Upper lobe of right lung (tissue), 1 donor: ENCODE measurements around the gene CMIP. TPM values are rescaled to one million over a fixed set of nuclear protein-coding genes. Genes with fewer than 3 reads are reported as not detected.
A peak's percentile ranks its signal among the peaks of the same experiment; 100 is the strongest.

Source experiments
- ATAC-seq: fragments of 200-7000 bp; cut with Tn5 transposase; one replicate; pipeline ENCODE4 v1.9.1; 2020; ENCODE audit warnings: mild to moderate bottlenecking, moderate library complexity
- DNase-seq: peaks from one replicate; pipeline ENCODE4 v3.0.0-alpha.2; 2020
- H3K27ac ChIP-seq: fragments of 200-600 bp; one replicate; pipeline ENCODE4 v1.8.0; 2022
- H3K27me3 ChIP-seq: fragments of 200-600 bp; one replicate; pipeline ENCODE4 v1.8.0; 2022; ENCODE audit warnings: mild to moderate bottlenecking
- H3K36me3 ChIP-seq: fragments of 200-600 bp; one replicate; pipeline ENCODE4 v1.8.0; 2022
- H3K4me1 ChIP-seq: fragments of 200-600 bp; one replicate; pipeline ENCODE4 v1.8.0; 2022
- H3K4me3 ChIP-seq: fragments of 200-600 bp; one replicate; pipeline ENCODE4 v1.8.0; 2022; ENCODE audit warnings: mild to moderate bottlenecking
- H3K9me3 ChIP-seq: fragments of 200-600 bp; one replicate; pipeline ENCODE4 v1.8.0; 2022
- intact Hi-C: fragments of 100-400 bp; cut with DNase I; formaldehyde crosslinking; loops from one replicate; pipeline ENCODE4 v1.11.0; 2022
- total RNA-seq: library from RNA; stranded (reverse); fragmentation: NEBNext Ultra II Directional; extraction: Animal tissue kit (Norgen Biotek cat#: 25700); gene quantifications from one replicate; pipeline ENCODE4 v1.2.1, GENCODE V29; 2021
- TF ChIP-seq, protein P1 (sequence below): fragments of 200-600 bp; IDR thresholded peaks from one replicate; pipeline ENCODE4 v1.8.0; 2022; ENCODE audit warnings: antibody characterized with exemption
- donor health status: DM: no; HTN: yes; CAD: no; lungs with severe emphysema.

Gene CMIP
- total RNA-seq, 1 donor from 2014 or later = 73.8 TPM

DNA sequence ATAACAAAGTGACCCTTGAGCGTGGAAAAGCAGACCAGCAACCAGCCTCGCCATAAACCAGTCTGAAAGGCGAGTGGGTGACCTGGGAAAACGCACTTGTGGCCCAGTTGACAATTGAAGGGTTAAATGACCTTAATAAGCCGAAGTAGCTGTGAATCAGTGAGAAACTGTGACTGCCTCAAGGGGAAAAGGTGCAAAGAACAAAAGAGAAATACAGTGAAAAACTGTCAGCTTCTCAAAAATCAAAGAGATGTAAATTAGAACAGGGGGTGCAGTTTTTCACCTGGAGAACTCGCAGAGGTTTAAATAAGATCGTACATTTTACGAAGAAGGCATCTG, 124.1 kb downstream of the CMIP start:
- Histone ChIP-seq H3K9me3 (no peaks in the 10 kb centered on the region), H3K4me3 (no peak overlapping the region), H3K27me3 (no peaks in the 10 kb centered on the region), H3K36me3 (no peaks in the 10 kb centered on the region), H3K4me1 (no peaks in the 10 kb centered on the region), H3K27ac (no peak overlapping the region)
- intact Hi-C loops = no loop called here
- no peak for ATAC-seq
- TF ChIP-seq, protein P1, sequence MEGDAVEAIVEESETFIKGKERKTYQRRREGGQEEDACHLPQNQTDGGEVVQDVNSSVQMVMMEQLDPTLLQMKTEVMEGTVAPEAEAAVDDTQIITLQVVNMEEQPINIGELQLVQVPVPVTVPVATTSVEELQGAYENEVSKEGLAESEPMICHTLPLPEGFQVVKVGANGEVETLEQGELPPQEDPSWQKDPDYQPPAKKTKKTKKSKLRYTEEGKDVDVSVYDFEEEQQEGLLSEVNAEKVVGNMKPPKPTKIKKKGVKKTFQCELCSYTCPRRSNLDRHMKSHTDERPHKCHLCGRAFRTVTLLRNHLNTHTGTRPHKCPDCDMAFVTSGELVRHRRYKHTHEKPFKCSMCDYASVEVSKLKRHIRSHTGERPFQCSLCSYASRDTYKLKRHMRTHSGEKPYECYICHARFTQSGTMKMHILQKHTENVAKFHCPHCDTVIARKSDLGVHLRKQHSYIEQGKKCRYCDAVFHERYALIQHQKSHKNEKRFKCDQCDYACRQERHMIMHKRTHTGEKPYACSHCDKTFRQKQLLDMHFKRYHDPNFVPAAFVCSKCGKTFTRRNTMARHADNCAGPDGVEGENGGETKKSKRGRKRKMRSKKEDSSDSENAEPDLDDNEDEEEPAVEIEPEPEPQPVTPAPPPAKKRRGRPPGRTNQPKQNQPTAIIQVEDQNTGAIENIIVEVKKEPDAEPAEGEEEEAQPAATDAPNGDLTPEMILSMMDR = no peak
- DNase-seq = no peak

DNA sequence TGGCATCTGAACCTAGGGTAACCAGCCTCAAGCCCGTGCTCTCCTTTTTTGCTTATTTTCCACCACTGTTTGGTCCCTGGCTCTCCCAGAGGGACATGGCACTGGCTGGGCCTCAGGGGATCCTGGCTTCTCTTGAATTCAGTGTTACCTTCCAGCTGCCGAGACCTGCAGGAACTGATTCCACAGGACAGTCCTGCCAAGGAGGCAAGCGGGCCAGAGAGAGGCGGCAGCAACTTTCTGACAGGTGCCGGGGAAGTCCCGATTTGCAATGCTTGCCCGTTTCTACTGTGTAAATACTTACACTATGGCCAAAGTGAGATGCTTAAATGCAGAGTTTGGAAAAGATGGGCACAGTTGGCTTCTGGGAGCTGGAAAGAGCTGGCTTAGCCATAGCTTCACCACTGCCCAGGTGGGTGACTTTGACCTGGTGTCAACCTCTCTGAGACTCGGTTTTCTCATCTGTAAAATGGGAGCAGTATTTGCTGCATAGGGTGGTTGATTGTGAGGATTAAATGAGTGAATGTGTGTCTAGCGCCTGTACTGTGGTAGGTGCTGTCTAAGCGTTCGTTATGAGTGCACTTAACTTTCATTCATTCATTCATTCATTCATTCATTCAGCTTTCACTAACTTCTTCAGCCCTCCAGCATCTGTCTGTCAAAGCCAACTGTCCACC, 124.9 kb downstream of the CMIP start:
- no peaks in the 10 kb centered on the region for H3K4me1 ChIP-seq
- TF ChIP-seq, protein P1 = no peak
- intact Hi-C loops = no loop called here
- no peaks in the 10 kb centered on the region for H3K36me3 ChIP-seq
- no peak overlapping the region for H3K27ac ChIP-seq
- H3K9me3 ChIP-seq = no peaks in the 10 kb centered on the region
- no peaks in the 10 kb centered on the region for H3K27me3 ChIP-seq
- peak; percentile 40 for ATAC-seq
- H3K4me3 ChIP-seq = no peak overlapping the region
- DNase-seq = no peak

DNA sequence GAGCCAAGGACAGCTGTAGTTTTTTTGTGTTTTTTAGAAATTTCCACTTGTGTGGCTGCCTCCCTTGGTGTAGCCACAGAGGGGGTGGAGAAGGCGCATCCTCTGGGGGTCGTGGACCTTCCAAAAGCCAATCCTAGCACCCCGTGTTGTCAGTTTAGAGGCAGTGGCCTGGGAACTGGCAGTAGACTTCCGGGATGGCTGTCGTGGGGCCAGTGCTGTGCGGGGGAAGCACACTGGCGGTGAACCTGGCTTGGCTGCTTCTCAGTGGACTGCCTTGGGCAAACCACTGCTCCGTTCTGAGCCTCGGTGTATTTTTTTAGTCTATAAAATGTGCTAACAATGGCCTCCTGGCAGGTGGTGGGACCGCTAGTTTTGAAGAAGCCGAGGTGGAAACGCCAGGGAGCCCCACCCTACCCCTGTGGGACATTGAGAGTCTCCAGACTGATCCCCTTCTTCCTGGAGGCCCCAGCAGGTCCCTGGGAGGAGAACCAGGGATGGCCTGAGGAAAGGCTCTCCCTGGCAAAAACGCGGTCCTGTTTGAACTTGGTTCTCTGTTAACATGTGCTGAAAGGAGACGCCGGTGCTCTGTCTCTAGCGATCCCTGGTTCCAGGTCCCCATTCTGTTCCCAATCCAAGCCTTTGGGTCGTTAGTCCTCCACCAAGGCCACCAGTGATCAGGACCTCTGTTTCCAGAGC, 125.7 kb downstream of the CMIP start:
- intact Hi-C loops = no loop called here
- Histone ChIP-seq H3K36me3 (no peaks in the 10 kb centered on the region), H3K4me3 (no peak overlapping the region), H3K9me3 (no peaks in the 10 kb centered on the region), H3K27ac (no peak overlapping the region), H3K4me1 (no peaks in the 10 kb centered on the region), H3K27me3 (no peaks in the 10 kb centered on the region)
- TF ChIP-seq, protein P1 = no peak
- DNase-seq (no peak), ATAC-seq (no peak)

DNA sequence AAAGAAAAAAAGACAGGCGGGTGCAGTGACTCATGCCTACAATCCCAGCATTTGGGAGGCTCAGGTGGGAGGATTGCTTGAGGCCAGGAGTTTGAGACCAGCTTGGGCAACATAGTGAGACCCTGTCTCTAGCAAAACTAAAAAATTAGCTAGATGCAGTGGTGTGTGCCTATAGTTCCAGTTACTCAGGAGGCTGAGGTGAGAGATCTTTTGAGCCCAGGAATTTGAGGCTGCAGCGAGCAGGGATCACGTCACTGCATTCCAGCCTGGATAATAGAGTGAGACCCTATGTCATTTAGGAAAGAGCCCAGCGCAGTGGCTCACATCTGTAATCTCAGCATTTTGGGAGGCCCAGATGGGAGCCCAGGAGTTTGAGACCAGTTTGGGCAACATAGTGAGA, 126.6 kb downstream of the CMIP start:
- Histone ChIP-seq H3K4me3 (no peak overlapping the region), H3K9me3 (no peaks in the 10 kb centered on the region), H3K27me3 (no peaks in the 10 kb centered on the region), H3K27ac (no peak overlapping the region), H3K4me1 (no peaks in the 10 kb centered on the region), H3K36me3 (no peaks in the 10 kb centered on the region)
- DNase-seq (no peak), ATAC-seq (no peak)
- intact Hi-C loops = no loop called here
- TF ChIP-seq, protein P1 = no peak

DNA sequence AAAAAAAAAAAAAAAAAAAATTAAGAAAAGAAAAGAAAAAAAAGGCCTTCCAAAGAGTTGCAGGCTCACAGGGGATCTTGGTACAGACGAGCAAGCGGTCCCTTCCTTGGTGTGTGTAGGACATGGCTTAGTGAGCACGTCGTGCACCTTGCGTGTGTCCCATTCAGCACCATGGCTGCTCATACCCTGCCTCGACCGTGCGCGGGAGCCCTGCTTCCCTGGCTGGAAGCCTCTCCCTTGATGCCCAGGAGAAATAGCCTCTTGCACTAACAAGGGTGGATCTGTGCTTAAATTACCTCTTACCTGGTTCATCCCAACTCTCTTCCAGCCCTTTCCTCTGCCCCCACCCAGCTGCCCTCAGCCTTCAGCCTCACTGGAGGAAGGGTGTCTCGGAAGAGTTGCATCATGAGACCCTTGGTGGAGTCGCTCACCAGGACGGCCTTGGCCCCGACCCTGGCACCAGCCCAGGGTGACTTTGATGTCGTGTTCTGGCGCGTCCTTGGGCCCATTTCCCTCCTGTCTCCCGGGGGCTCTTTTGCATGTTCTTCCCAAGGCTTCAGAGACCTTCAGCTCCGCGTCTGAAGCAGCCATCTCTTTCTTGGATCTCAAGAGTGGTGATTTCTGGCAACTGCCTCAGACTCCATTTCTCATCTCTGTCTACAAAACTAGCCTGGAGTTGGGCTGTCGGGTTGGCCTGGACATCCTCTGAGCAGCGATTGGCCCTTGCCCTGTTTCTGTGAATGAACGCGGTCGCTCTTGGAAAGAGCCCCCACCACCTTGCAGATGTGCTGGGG, 127.2 kb downstream of the CMIP start:
- Histone ChIP-seq H3K36me3 (no peaks in the 10 kb centered on the region), H3K9me3 (no peaks in the 10 kb centered on the region), H3K4me3 (no peak overlapping the region), H3K27me3 (no peaks in the 10 kb centered on the region), H3K4me1 (no peaks in the 10 kb centered on the region), H3K27ac (no peak overlapping the region)
- intact Hi-C loops = no loop called here
- TF ChIP-seq, protein P1 = no peak
- ATAC-seq (no peak), DNase-seq (no peak)
